ENCODE measurements around the gene GULP1. TPM values are rescaled to one million over a fixed set of nuclear protein-coding genes. Genes with fewer than 3 reads are reported as not detected.

Gene GULP1
- total RNA-seq, 1 donor: 21.7 TPM

DNA sequence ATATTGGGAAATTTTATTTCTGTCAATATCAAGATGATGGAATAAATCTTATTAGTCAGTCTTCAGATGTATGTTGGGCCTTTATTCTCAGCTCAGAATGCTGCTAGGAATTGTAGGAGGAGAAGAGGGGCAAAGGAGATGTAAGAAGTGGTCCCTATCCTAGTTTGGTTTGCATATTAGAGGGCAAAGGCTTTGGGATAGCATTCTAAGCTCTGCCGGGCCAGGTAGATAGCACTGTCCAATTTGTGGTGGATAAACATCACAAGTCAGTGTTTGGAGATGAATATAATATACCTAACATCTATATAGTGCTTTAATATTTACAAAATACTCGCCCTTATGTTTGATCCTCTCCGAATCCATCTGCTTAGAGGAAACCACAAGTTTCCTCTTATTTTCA lies 149.2 kb downstream of the GULP1 start:
- H2AFZ ChIP-seq (ENCODE audit: low read length): no peak overlapping the region
- TF ChIP-seq, protein P1, sequence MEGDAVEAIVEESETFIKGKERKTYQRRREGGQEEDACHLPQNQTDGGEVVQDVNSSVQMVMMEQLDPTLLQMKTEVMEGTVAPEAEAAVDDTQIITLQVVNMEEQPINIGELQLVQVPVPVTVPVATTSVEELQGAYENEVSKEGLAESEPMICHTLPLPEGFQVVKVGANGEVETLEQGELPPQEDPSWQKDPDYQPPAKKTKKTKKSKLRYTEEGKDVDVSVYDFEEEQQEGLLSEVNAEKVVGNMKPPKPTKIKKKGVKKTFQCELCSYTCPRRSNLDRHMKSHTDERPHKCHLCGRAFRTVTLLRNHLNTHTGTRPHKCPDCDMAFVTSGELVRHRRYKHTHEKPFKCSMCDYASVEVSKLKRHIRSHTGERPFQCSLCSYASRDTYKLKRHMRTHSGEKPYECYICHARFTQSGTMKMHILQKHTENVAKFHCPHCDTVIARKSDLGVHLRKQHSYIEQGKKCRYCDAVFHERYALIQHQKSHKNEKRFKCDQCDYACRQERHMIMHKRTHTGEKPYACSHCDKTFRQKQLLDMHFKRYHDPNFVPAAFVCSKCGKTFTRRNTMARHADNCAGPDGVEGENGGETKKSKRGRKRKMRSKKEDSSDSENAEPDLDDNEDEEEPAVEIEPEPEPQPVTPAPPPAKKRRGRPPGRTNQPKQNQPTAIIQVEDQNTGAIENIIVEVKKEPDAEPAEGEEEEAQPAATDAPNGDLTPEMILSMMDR (IDR thresholded peaks at IDR 0.05; ENCODE audit: extremely low read depth, low read depth, low read length): no peak
- no peaks in the 10 kb centered on the region for H3K4me1 ChIP-seq (ENCODE audit: insufficient read depth, low read length)

GRCh38 chr2:188441288-188441947 lies 149.7 kb downstream of the GULP1 start:
- Histone ChIP-seq H3K27ac (ENCODE audit: low read depth, low read length) (no peak overlapping the region), H3K4me3 (ENCODE audit: insufficient read depth, low read length) (no peak overlapping the region), H4K20me1 (ENCODE audit: insufficient read depth, low read length) (no peaks in the 10 kb centered on the region), H3K4me1 (ENCODE audit: insufficient read depth, low read length) (no peaks in the 10 kb centered on the region), H2AFZ (ENCODE audit: low read length) (no peak overlapping the region), H3K4me2 (ENCODE audit: insufficient read depth, low read length) (no peak overlapping the region), H3K36me3 (ENCODE audit: insufficient read depth, low read length) (no peaks in the 10 kb centered on the region), H3K27me3 (ENCODE audit: insufficient read depth, low read length) (no peaks in the 10 kb centered on the region), H3K79me2 (ENCODE audit: insufficient read depth, low read length) (no peaks in the 10 kb centered on the region), H3K9me3 (ENCODE audit: low read depth, low read length) (no peaks in the 10 kb centered on the region)
- no peak for DNase-seq (ENCODE audit: insufficient read length, low spot score, missing footprints)
- TF ChIP-seq, protein P1 (IDR thresholded peaks at IDR 0.05; ENCODE audit: extremely low read depth, low read depth, low read length): no peak

More for the DNA sequence above, 149.2 kb downstream of the GULP1 start:
- Histone ChIP-seq H3K36me3 (ENCODE audit: insufficient read depth, low read length) (no peaks in the 10 kb centered on the region), H3K27ac (ENCODE audit: low read depth, low read length) (no peak overlapping the region), H3K4me2 (ENCODE audit: insufficient read depth, low read length) (no peak overlapping the region), H3K27me3 (ENCODE audit: insufficient read depth, low read length) (no peaks in the 10 kb centered on the region), H3K79me2 (ENCODE audit: insufficient read depth, low read length) (no peaks in the 10 kb centered on the region), H3K4me3 (ENCODE audit: insufficient read depth, low read length) (no peak overlapping the region), H4K20me1 (ENCODE audit: insufficient read depth, low read length) (no peaks in the 10 kb centered on the region), H3K9me3 (ENCODE audit: low read depth, low read length) (no peaks in the 10 kb centered on the region)
- no peak for DNase-seq (ENCODE audit: insufficient read length, low spot score, missing footprints)

DNA sequence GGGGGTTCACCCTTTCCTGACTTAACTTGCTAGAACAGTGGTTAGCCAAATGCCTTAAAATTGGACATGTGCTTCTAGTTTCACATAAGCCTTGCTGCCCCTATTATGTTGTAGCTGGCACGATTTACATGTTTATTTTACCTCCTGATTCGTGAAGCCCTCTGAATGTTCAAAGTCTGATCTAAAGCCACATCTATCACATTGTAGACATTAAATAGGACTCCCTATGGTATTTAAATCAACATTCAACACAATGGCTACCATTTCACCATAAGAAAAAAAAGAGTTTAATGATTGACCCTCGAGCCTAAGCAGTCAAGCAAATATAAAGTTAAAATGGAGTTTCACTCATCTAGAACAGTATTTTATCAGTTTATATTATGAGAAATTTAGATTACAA lies 151.5 kb downstream of the GULP1 start:
- no peak overlapping the region for H3K4me3 ChIP-seq (ENCODE audit: insufficient read depth, low read length)
- no peaks in the 10 kb centered on the region for H3K36me3 ChIP-seq (ENCODE audit: insufficient read depth, low read length)
- peak; percentile 14 for DNase-seq (ENCODE audit: insufficient read length, low spot score, missing footprints)
- H3K9me3 ChIP-seq (ENCODE audit: low read depth, low read length): no peaks in the 10 kb centered on the region
- H3K27ac ChIP-seq (ENCODE audit: low read depth, low read length): no peak overlapping the region
- no peaks in the 10 kb centered on the region for H3K4me1 ChIP-seq (ENCODE audit: insufficient read depth, low read length)
- no peaks in the 10 kb centered on the region for H3K79me2 ChIP-seq (ENCODE audit: insufficient read depth, low read length)
- H2AFZ ChIP-seq (ENCODE audit: low read length): no peak overlapping the region
- TF ChIP-seq, protein P1 (IDR thresholded peaks at IDR 0.05; ENCODE audit: extremely low read depth, low read depth, low read length): no peak
- H4K20me1 ChIP-seq (ENCODE audit: insufficient read depth, low read length): no peaks in the 10 kb centered on the region
- H3K27me3 ChIP-seq (ENCODE audit: insufficient read depth, low read length): no peaks in the 10 kb centered on the region
- H3K4me2 ChIP-seq (ENCODE audit: insufficient read depth, low read length): no peak overlapping the region

DNA sequence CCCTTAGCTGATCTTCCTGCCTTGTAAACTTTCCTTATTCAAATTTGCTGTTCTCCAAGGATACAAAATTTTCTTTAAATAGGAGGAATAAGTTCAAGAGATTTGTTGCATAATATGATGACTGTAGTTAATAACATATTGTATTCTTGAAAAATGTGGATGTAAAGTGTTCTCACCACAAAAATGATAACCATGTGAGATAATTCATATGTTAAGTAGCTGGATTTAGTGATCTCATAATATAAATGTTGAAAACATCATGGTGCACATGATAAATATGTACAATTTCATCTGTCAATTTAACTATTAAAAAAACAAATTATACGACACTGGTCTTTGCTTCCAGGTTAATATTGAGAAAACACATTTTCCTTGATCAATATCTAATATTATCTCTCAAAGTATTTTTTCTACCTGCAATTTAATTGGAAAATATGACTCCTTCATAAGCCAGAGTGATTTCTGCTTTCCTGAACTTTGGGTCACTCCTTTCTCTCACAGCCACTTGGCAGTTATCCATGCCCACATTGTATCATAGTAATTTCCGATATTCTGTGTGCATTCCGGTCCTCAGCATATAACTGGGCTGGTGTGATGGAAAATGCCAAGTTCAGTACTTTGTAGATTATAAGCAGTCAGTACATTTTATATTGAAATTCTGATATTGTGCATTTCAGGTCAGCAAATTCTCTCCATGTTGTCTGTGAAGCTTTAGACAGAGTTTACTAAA lies 152.6 kb downstream of the GULP1 start:
- no peak overlapping the region for H2AFZ ChIP-seq (ENCODE audit: low read length)
- H3K9me3 ChIP-seq (ENCODE audit: low read depth, low read length): no peaks in the 10 kb centered on the region
- H3K27me3 ChIP-seq (ENCODE audit: insufficient read depth, low read length): no peaks in the 10 kb centered on the region
- no peaks in the 10 kb centered on the region for H4K20me1 ChIP-seq (ENCODE audit: insufficient read depth, low read length)
- no peak overlapping the region for H3K4me2 ChIP-seq (ENCODE audit: insufficient read depth, low read length)
- H3K36me3 ChIP-seq (ENCODE audit: insufficient read depth, low read length): no peaks in the 10 kb centered on the region
- TF ChIP-seq, protein P1 (IDR thresholded peaks at IDR 0.05; ENCODE audit: extremely low read depth, low read depth, low read length): no peak
- H3K4me3 ChIP-seq (ENCODE audit: insufficient read depth, low read length): no peak overlapping the region
- no peaks in the 10 kb centered on the region for H3K4me1 ChIP-seq (ENCODE audit: insufficient read depth, low read length)
- no peak for DNase-seq (ENCODE audit: insufficient read length, low spot score, missing footprints)
- no peak overlapping the region for H3K27ac ChIP-seq (ENCODE audit: low read depth, low read length)
- H3K79me2 ChIP-seq (ENCODE audit: insufficient read depth, low read length): no peaks in the 10 kb centered on the region
